NCI-H128 (cell line): ENCODE measurements around the gene PDGFA.

Experiments used
- DNase-seq: peaks from one replicate; lab custom pipeline; 2025; ENCODE audit not compliant: unreplicated experiment; lab: John Stamatoyannopoulos, UW

The PDGFA gene

DNA sequence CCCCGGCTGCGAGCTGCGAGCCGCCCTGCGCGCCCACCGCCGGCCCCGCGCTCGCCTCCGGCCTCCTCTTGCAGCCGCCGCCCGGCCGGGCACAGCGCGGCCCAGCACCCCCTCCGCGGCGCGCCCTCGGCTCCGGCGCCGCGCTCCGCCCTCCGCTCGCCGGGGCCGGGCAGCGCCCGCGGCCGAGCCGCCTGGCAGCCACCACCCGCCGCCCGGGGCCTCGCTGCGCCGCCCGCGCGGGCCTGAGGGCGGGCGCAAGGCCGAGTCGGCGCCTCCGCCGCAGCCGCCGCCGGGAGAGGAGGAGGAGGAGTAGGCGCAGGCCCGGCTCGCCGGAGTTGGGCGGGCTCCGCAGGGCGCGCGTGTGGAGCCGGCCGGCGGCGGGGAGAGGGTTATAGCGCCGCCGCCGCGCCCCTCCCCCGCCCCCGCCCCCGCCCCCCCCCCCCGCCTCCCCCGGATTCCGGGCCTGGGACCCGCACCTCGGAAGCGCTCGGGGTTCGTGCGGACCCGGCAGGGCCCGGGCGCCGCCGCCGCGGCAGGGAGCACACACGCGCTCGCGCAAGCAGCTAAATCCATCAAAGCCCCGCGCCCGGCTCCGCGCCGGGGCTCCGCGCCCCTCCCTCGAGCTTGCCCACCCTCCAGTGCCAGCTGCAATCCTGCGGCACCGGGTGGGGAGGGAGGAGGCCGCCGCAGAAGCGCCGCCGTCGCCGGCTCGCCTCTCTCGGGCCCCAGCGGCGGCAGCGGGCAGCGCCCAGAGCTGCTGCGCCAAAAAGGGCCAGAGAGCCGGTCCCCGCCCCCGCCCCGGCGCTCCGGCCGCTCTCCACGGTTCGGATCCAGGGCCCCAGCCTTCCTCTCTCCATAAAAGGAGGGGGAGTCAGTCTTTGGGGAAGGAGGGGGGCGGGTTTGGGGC lies at the start of gene PDGFA:
Gene PDGFA, minus strand, starts transcription at position 363 of the 907 bp plus-strand sequence. CDS start 845 bp downstream, outside the sequence.
- no peak for DNase-seq

GRCh38 chr7:568031-568951 lies 48.6 kb upstream of the PDGFA start:
- no peak for DNase-seq

- no peak for DNase-seq
Measured at GRCh38 chr7:567305-567883, 47.7 kb upstream of the PDGFA start.

DNA sequence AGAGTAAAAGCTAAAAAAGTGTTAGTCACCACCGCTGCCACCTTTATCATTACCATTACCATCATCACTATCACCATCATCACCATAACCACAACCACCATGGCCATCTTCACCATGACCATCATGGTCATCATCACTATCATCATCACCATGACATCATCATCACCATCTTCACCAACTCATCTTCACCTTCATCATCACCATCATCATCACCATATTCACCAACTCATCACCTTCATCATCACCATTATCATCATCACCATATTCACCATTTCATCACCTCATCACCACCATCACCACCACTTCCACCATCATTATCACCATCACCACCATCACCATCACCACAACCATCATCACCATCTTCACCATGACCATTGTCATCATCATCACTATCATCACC lies 46.5 kb upstream of the PDGFA start:
- no peak for DNase-seq

DNA sequence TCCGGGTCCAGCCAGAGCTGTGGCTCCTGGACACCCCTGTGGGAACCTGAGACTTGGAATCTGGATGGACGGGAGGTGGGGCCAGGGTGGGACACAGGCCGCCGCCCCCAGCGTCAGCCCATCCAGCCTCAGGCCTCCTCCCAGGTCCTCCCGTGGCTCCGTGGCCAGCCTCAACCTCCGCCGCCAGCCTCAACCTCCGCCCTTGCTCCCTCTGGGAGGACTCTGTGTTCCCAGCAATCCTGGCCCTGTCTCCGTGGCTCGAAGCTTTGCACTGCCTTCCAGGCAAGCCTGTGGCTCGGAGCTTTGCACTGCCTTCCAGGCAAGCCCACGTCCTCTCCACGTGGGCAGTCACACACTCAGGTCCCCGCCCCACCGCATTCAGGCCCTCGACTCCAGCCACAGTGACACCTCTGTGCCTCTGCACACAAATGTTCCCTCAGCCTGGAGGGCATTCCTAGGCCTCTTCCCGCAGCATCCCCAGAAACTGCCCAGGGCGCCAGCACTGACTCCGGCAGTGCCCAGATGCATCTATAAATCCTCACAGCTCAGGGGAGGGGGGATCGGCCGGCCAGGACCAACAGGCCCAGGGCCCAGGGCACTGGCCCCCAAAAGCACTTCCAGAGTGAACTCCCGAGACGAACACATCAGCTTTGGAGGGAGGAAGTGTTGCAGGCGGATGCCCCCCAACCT lies 44.7 kb upstream of the PDGFA start:
- DNase-seq = no peak

- no peak for DNase-seq
Measured at GRCh38 chr7:563629-564170, 44.1 kb upstream of the PDGFA start.

GRCh38 chr7:562789-563628 lies 43.4 kb upstream of the PDGFA start:
- no peak for DNase-seq

- DNase-seq = no peak
Measured at GRCh38 chr7:562374-562675, 42.7 kb upstream of the PDGFA start.

DNA sequence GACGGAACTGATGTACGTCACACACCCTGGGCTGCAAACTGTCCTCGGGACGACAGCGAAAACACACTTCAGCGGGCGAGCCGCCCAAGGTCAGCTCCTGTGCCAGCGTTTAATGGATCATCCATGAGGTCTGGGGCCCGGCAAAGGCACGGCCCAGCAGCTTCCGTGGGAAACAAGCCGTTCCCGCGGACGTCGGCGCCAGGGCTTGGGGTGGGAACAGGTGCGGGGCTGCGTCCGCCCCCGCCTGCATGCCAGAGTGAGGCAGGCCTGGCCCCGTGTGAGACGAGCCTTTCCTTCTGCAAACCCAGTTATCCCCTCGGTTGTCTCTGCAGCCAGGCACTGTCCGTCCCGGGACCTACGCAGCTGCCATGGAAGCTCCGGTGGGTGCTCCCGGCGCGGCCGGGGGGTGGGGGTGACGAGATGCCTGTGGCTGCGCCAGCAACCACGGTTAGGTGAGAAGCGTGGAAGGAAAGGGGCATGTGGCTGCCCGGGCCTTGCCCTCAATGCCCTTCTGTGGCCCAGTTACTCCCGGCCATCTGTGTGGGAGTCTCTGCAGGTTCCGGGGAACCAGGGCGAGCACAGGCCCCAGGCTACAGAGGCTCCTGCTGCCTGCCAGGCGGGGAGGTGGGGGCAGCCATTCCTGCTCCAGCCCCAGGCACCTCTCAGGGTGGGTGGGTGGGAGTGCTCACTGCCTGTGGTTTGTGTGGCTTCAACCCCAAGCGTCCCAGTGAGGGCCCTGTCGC lies 42.2 kb upstream of the PDGFA start:
- no peak for DNase-seq

DNA sequence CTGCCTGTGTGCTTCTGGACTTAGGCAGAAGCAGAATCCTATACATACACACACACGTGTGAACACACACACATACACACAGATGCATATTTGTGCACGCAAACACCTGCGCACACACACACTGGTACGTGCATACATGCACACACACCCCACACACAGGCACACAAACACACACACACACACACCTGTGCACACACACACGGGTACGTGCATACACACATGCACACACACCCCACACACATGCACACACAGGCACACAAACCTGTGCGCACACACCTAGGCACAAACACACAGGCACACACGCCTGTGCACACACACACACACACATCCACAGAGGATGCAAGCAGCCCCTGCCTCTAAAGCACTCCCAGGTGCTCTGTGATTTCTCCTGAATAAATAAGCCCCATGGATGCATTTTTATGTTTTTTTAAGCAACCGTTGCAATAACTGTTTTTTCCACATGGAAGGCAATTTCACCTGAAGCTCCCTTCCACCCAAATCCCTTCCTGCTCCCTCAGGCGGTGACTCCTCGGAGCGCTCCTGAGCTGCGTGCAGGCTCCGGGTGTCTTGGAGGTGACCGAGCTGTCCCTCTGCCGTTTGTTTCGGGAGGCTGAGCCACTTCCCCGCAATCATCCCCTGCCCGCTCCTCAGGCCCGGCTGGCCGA lies 41.5 kb upstream of the PDGFA start:
- no peak for DNase-seq

- no peak for DNase-seq
Measured at GRCh38 chr7:559396-559705, 39.7 kb upstream of the PDGFA start.

DNA sequence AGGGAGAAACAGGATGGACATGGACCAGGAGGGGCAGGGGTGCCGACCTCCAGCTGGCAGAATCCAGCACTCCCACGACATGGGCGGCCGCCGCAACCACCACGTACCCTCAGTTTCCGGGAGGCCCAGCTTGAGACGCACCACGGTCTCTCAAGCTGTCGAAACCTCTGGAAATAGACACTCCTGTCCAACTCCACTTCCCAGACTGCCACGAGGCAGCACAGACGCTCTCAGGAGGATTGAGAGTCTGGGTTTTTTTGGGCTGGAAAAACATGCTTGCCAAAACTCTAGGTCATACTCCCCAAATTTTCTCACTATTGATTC lies 37.9 kb upstream of the PDGFA start:
- DNase-seq = no peak

DNA sequence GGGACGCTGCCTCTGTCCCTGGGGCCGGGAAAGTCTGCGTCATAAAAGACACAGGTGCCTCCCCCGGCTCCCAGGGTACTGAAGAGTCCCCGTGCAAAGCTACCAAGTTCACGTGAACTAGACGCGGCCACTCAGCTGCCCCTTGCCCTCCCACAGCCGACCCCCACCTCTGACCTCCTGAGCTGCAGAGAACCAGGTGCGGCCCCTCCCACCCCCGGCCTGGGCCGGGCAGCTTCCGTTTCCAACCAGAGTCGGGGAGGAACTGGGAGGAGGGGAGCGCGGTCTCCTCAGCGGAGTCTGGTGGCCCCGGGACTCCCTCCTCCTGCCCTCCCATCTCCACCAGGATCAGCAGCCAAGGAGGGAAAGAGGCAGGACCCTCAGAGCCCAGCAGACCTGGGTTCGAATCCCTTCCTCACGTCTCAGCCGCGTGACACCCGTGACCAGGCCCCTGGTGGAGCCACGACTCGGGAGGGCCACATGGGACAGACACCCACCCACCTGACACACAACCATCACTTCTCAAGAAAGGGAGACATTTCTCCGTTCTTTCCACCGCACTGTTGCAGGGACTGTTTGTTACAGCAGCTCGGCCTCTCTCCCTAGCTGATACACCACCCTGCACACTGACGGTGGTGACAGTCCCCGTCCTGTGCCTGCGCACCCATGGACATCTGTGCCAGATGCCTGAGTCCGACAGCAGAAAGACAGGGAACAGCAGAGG lies 37.4 kb upstream of the PDGFA start:
- DNase-seq = no peak

GRCh38 chr7:556291-556826 lies 36.7 kb upstream of the PDGFA start:
- DNase-seq = no peak

- no peak for DNase-seq
Measured at GRCh38 chr7:555551-556160, 36.0 kb upstream of the PDGFA start.

GRCh38 chr7:553636-554111 lies 34.0 kb upstream of the PDGFA start:
- no peak for DNase-seq

DNA sequence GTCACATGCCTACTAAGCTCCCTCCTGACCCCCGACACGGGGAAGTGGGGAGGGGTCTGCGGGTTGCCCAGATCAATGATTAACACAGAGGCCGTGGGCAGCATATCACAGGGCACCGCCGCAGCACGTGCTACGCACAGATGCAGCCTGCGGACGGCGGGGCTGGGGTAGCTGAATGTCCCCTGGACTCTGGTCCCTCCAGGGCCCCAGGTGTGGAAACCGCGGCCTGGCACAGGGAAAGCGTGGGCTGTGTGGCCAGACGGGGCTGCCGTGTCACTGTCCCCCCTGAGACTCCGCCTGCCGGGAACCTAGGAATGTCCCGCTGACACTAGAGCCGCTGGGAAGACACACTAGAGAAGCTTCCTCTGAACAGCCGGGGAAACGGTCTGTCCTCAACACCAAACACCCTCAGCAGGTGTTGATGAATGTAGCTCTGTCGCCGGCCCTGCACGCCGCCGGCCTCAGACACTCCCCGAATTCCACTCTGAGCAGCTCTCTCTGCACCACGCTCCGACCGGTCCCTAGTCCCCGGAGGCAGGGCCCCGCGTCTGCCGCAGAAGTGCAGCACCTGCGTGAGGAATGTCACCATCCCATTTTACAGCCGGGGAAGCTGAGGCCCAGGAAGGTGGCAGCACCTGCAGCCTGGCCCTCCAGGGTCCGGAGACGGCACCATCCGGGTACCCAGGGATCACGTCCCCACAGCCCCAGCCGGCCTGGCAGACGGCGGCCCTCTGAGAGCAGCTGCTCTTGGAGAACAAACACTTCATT lies 33.4 kb upstream of the PDGFA start:
- DNase-seq = no peak
